Endothelial cell of umbilical vein (primary cell): ENCODE measurements around the gene CD248.
"Not testable (repeated sequence)": the region's sequence is repeated elsewhere in the genome, so short reads cannot be mapped to it uniquely, and the experiment has no call there.

Experiments
- CTCF ChIP-seq, 2 donors: IDR thresholded peaks; 1 replicate in 1 of 2; 2 replicates in 1 of 2; pipeline ENCODE4 v1.5.1; 2011; ENCODE audit warnings: low read length in 2 of 2, mild to moderate bottlenecking in 2 of 2, moderate library complexity in 2 of 2, control low read depth in 1 of 2, inconsistent platforms in 1 of 2, low read depth in 1 of 2; ENCODE audit not compliant: insufficient read depth in 1 of 2; ENCODE audit errors: extremely low read depth in 1 of 2
- POLR2AphosphoS5 ChIP-seq: IDR thresholded peaks from 2 replicates; pipeline ENCODE4 v1.6.1; 2012; ENCODE audit warnings: low read depth, mild to moderate bottlenecking, control low read depth, low read length, moderate library complexity; ENCODE audit not compliant: insufficient read depth

- TF ChIP-seq CTCF (IDR thresholded peaks at IDR 0.05; ENCODE audit: extremely low read depth in 1 of 2, insufficient read depth in 1 of 2, low read depth in 1 of 2, low read length in 2 of 2); POLR2AphosphoS5: not testable (repeated sequence)
Observed at GRCh38 chr11:66320748-66321147, 3.9 kb upstream of the CD248 start.
